Chondrocyte (in vitro differentiated cells): ENCODE results near the gene GSE1. TPM values are rescaled to one million over a fixed set of nuclear protein-coding genes. Genes with fewer than 3 reads are reported as not detected.

Source experiments
- DNase-seq: peaks from one replicate; pipeline ENCODE4 v3.0.0; 2021; ENCODE audit warnings: mixed read lengths, low spot score
- H3K27ac Mint-ChIP-seq: one replicate; pipeline ENCODE4 v1.8.0; 2021; ENCODE audit warnings: mild to moderate bottlenecking, moderate library complexity, mixed read lengths; ENCODE audit not compliant: unreplicated experiment
- H3K27me3 Mint-ChIP-seq: 2 replicates; pipeline ENCODE4 v1.8.0; 2021; ENCODE audit warnings: low read depth, mixed read lengths
- H3K36me3 Mint-ChIP-seq: 2 replicates; pipeline ENCODE4 v1.8.0; 2021; ENCODE audit warnings: low read depth, mixed read lengths
- H3K4me1 Mint-ChIP-seq: 2 replicates; pipeline ENCODE4 v1.8.0; 2021; ENCODE audit warnings: low read depth, mild to moderate bottlenecking, mixed read lengths
- H3K4me3 Mint-ChIP-seq: one replicate; pipeline ENCODE4 v1.8.0; 2021; ENCODE audit warnings: mild to moderate bottlenecking, moderate library complexity, mixed read lengths; ENCODE audit not compliant: unreplicated experiment
- H3K9me3 Mint-ChIP-seq: 2 replicates; pipeline ENCODE4 v1.8.0; 2021; ENCODE audit warnings: low read depth, mixed read lengths
- CTCF ChIP-seq: fragments of 200-600 bp; sonication (generic); IDR thresholded peaks from 2 replicates; pipeline ENCODE4 v1.5.0; 2021; ENCODE audit warnings: antibody characterized with exemption, mild to moderate bottlenecking, moderate library complexity
- total RNA-seq: library from RNA; stranded (reverse); gene quantifications from 3 replicates; pipeline ENCODE4 v1.2.1, GENCODE V29; 2021

Gene GSE1
- total RNA-seq, 1 donor from 2014 or later = 22.6 TPM

- no peaks in the 10 kb centered on the region for H3K36me3 Mint-ChIP-seq
Measured at GRCh38 chr16:85600078-85600477, 13.0 kb upstream of the GSE1 start.

GRCh38 chr16:85600530-85601271 lies 12.4 kb upstream of the GSE1 start:
- no peaks in the 10 kb centered on the region for H3K36me3 Mint-ChIP-seq
- H3K4me1 Mint-ChIP-seq = peaks cover 13% of the 10 kb centered on the region
- H3K27ac Mint-ChIP-seq = no peak overlapping the region
- H3K4me3 Mint-ChIP-seq = no peak overlapping the region
- H3K9me3 Mint-ChIP-seq = no peaks in the 10 kb centered on the region
- H3K27me3 Mint-ChIP-seq = no peaks in the 10 kb centered on the region
- DNase-seq = no peak
- no peak for TF ChIP-seq CTCF

More at GRCh38 chr16:85600078-85600477, 13.0 kb upstream of the GSE1 start:
- H3K9me3 Mint-ChIP-seq = no peaks in the 10 kb centered on the region
- no peak overlapping the region for H3K4me3 Mint-ChIP-seq
- DNase-seq = no peak
- no peaks in the 10 kb centered on the region for H3K27me3 Mint-ChIP-seq
- no peak for TF ChIP-seq CTCF
- peaks cover 13% of the 10 kb centered on the region for H3K4me1 Mint-ChIP-seq
- H3K27ac Mint-ChIP-seq = no peak overlapping the region

GRCh38 chr16:85601272-85601639 lies 11.9 kb upstream of the GSE1 start:
- H3K4me3 Mint-ChIP-seq = no peak overlapping the region
- no peaks in the 10 kb centered on the region for H3K9me3 Mint-ChIP-seq
- no peak for TF ChIP-seq CTCF
- no peak overlapping the region for H3K27ac Mint-ChIP-seq
- no peaks in the 10 kb centered on the region for H3K27me3 Mint-ChIP-seq
- DNase-seq = no peak
- H3K36me3 Mint-ChIP-seq = no peaks in the 10 kb centered on the region
- peaks cover 13% of the 10 kb centered on the region for H3K4me1 Mint-ChIP-seq

GRCh38 chr16:85601730-85602401 lies 11.3 kb upstream of the GSE1 start:
- TF ChIP-seq CTCF = no peak
- Mint-ChIP-seq H3K27me3 (no peaks in the 10 kb centered on the region), H3K36me3 (no peaks in the 10 kb centered on the region), H3K4me1 (peaks cover 13% of the 10 kb centered on the region), H3K4me3 (no peak overlapping the region), H3K9me3 (no peaks in the 10 kb centered on the region), H3K27ac (no peak overlapping the region)
- no peak for DNase-seq

- peak; percentile 14 for TF ChIP-seq CTCF
- Mint-ChIP-seq H3K27ac (no peak overlapping the region), H3K9me3 (no peaks in the 10 kb centered on the region), H3K27me3 (no peaks in the 10 kb centered on the region), H3K4me1 (peaks cover 13% of the 10 kb centered on the region), H3K4me3 (no peak overlapping the region), H3K36me3 (no peaks in the 10 kb centered on the region)
- DNase-seq = no peak
Measured at GRCh38 chr16:85602402-85603202, 10.5 kb upstream of the GSE1 start.
